Measurements from ENCODE around the gene ASB7. TPM values are rescaled to one million over a fixed set of nuclear protein-coding genes. Genes with fewer than 3 reads are reported as not detected.
A peak's percentile ranks its signal among the peaks of the same experiment; 100 is the strongest.

The ASB7 gene, protein sequence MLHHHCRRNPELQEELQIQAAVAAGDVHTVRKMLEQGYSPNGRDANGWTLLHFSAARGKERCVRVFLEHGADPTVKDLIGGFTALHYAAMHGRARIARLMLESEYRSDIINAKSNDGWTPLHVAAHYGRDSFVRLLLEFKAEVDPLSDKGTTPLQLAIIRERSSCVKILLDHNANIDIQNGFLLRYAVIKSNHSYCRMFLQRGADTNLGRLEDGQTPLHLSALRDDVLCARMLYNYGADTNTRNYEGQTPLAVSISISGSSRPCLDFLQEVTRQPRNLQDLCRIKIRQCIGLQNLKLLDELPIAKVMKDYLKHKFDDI
- total RNA-seq (17.7 TPM), polyA plus RNA-seq (ENCODE audit: insufficient read depth, low read depth, low replicate concordance) (5.3 TPM)
- long read RNA-seq, donor 1, partial matches to known transcripts, result 0 of 1 reads
- long read RNA-seq, donor 1, other reads (novel, unspliced or antisense), result 0 of 1 reads
- long read RNA-seq, donor 2, full-length matches to known transcripts, result 1 of 1 reads
- long read RNA-seq, donor 2, partial matches to known transcripts, result 0 of 1 reads
- long read RNA-seq, donor 2, other reads (novel, unspliced or antisense), result 0 of 1 reads
- long read RNA-seq, donor 3, result 0 reads
- long read RNA-seq, donor 4, full-length matches to known transcripts, result 6 of 6 reads
- long read RNA-seq, donor 4, partial matches to known transcripts, result 0 of 6 reads
- long read RNA-seq, donor 4, other reads (novel, unspliced or antisense), result 0 of 6 reads
- long read RNA-seq, donor 5, result 0 reads
- long read RNA-seq, donor 6, full-length matches to known transcripts, result 2 of 2 reads
- long read RNA-seq, donor 6, partial matches to known transcripts, result 0 of 2 reads
- long read RNA-seq, donor 6, other reads (novel, unspliced or antisense), result 0 of 2 reads
- long read RNA-seq, donor 7, full-length matches to known transcripts, result 9 of 11 reads
- long read RNA-seq, donor 7, partial matches to known transcripts, result 2 of 11 reads
- long read RNA-seq, donor 7, other reads (novel, unspliced or antisense), result 0 of 11 reads
- long read RNA-seq, donor 8, full-length matches to known transcripts, result 5 of 5 reads
- long read RNA-seq, donor 8, partial matches to known transcripts, result 0 of 5 reads
- long read RNA-seq, donor 8, other reads (novel, unspliced or antisense), result 0 of 5 reads
- long read RNA-seq, donor 9, full-length matches to known transcripts, result 2 of 2 reads
- long read RNA-seq, donor 9, partial matches to known transcripts, result 0 of 2 reads
- long read RNA-seq, donor 9, other reads (novel, unspliced or antisense), result 0 of 2 reads
- long read RNA-seq, donor 10, result 0 reads

DNA sequence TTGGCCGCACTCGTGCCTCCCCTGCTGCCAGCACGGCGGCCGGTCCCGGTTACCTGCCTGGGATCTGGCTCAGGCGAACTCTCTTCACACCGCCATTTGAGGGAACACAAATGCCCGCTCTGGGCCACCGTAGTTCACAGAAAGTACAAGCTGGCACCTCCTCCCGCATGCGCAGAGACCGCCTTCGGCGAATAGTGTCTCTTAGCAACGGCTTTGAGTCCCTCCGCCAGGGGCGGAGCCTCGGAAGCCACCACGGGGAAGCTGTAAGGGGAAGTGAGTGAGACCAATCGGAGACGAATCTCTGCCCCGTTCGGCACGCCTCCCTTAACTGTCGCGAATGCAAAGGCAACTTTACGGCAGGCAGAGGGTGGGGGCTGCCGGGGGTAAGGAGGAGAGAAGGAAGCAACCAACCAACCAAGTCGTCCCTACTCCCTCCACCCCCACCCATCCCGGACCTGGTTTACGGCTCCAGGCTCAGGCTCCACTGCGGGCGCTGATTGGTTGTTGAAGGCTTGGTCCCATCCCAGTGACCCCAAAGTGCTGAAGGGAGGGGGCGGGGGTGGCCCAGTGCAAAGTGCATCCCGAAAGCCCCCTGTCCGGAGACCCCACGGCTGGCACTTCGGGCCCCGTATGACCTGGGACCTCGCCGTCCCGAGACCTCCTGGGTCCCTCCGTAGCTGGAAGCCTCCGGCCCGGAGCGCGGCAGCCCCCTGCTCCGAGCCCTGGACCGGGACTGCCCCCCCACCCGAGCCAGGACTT lies at the start of gene ASB7, which contains the start of gene LINS1:
TSS of gene ASB7 (plus strand) at position 526 of the 759 bp plus-strand sequence. CDS start 9,628 bp downstream, outside the sequence.
TSS of gene LINS1 (minus strand) at position 121 of the 759 bp plus-strand sequence. CDS start 21,342 bp downstream, outside the sequence.
- peak within 1 kb of the TSS; percentile 75 to 97 (median 86) for H3K9ac ChIP-seq (ENCODE audit: low read length in 3 of 3)
- H3K9me3 ChIP-seq (ENCODE audit: control insufficient read depth in 2 of 3, insufficient read depth in 1 of 3, low read length in 3 of 3), result no peaks in the 10 kb centered on the region
- peak; percentile 97 for FAIRE-seq
- H3K4me3 ChIP-seq (ENCODE audit: low read length in 3 of 3), result peak within 1 kb of the TSS; percentile 85 to 100 (median 92)
- peak; percentile 100 for DNase-seq
- H3K36me3 ChIP-seq (ENCODE audit: control insufficient read depth in 2 of 3, insufficient read depth in 3 of 3, low read length in 3 of 3), result peaks cover 0 to 4% (median 2%) of the 10 kb centered on the region in 3 donors
- H3K27me3 ChIP-seq (ENCODE audit: control insufficient read depth, insufficient read depth, low read length), result no peaks in the 10 kb centered on the region
- no peak for TF ChIP-seq CTCF (IDR thresholded peaks at IDR 0.05; ENCODE audit: borderline replicate concordance, extremely low read depth, insufficient read depth)
- H3K27ac ChIP-seq (ENCODE audit: low read depth in 2 of 2, low read length in 2 of 2), result peak within 1 kb of the TSS; percentile 73 to 83
- peaks cover 0 to 27% (median 10%) of the 10 kb centered on the region in 3 donors for H3K4me1 ChIP-seq (ENCODE audit: control insufficient read depth in 2 of 3, insufficient read depth in 2 of 3, low read depth in 1 of 3, low read length in 3 of 3)
- intact Hi-C loops (cut with DNase I), result no loop called here

DNA sequence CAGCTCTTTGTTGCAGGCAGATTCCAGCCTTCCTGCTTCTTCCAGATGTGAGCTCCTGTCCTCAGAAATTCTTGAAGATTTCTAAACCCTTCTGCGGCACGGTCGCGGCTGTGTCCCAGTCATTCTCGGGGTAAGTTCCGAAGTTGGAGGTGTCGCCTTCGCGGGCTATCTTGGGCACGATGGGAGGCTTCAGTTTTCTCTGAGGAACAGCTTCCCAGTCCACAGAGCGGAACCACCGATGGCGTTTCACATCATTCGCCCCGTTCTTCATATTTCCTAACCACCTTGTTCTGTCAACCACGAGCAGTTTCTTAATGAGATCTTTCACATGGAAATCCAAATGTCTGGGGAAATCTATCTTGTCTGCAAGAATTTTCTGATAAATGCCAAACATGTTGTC lies 48.9 kb upstream of the ASB7 start:
- no peak overlapping the region for H3K4me3 ChIP-seq (ENCODE audit: low read length in 3 of 3)
- H3K9me3 ChIP-seq (ENCODE audit: control insufficient read depth in 2 of 3, insufficient read depth in 1 of 3, low read length in 3 of 3), result no peaks in the 10 kb centered on the region
- H3K4me1 ChIP-seq (ENCODE audit: control insufficient read depth in 2 of 3, insufficient read depth in 2 of 3, low read depth in 1 of 3, low read length in 3 of 3), result no peaks in the 10 kb centered on the region
- intact Hi-C loops (cut with DNase I), result no loop called here
- no peak overlapping the region for H3K9ac ChIP-seq (ENCODE audit: low read length in 3 of 3)
- H3K36me3 ChIP-seq (ENCODE audit: control insufficient read depth in 2 of 3, insufficient read depth in 3 of 3, low read length in 3 of 3), result no peaks in the 10 kb centered on the region
- TF ChIP-seq CTCF (IDR thresholded peaks at IDR 0.05; ENCODE audit: borderline replicate concordance, extremely low read depth, insufficient read depth), result no peak
- DNase-seq (no peak), FAIRE-seq (no peak)
- H3K27me3 ChIP-seq (ENCODE audit: control insufficient read depth, insufficient read depth, low read length), result no peaks in the 10 kb centered on the region
- H3K27ac ChIP-seq (ENCODE audit: low read depth in 2 of 2, low read length in 2 of 2), result no peak overlapping the region

- H3K4me1 ChIP-seq (ENCODE audit: control insufficient read depth in 2 of 3, insufficient read depth in 2 of 3, low read depth in 1 of 3, low read length in 3 of 3), result no peaks in the 10 kb centered on the region
- DNase-seq (peak in 1 of 5 donors; percentile 70), FAIRE-seq (no peak)
- no peak overlapping the region for H3K27ac ChIP-seq (ENCODE audit: low read depth in 2 of 2, low read length in 2 of 2)
- no peaks in the 10 kb centered on the region for H3K27me3 ChIP-seq (ENCODE audit: control insufficient read depth, insufficient read depth, low read length)
- no peaks in the 10 kb centered on the region for H3K9me3 ChIP-seq (ENCODE audit: control insufficient read depth in 2 of 3, insufficient read depth in 1 of 3, low read length in 3 of 3)
- no peak for TF ChIP-seq CTCF (IDR thresholded peaks at IDR 0.05; ENCODE audit: borderline replicate concordance, extremely low read depth, insufficient read depth)
- no peak overlapping the region for H3K4me3 ChIP-seq (ENCODE audit: low read length in 3 of 3)
- intact Hi-C loops (cut with DNase I), result no loop called here
- no peaks in the 10 kb centered on the region for H3K36me3 ChIP-seq (ENCODE audit: control insufficient read depth in 2 of 3, insufficient read depth in 3 of 3, low read length in 3 of 3)
- no peak overlapping the region for H3K9ac ChIP-seq (ENCODE audit: low read length in 3 of 3)
Measured at GRCh38 chr15:100558771-100559254, 43.6 kb upstream of the ASB7 start.
